ENCODE results near the gene ULK2.

- TF ChIP-seq MAX (IDR thresholded peaks at IDR 0.05): no peak
- TF ChIP-seq TCF12 (IDR thresholded peaks at IDR 0.05; ENCODE audit: low read depth): no peak
- no peak for TF ChIP-seq REST (IDR thresholded peaks at IDR 0.05; ENCODE audit: low read depth)
- no peak for TF ChIP-seq EP300 (IDR thresholded peaks at IDR 0.05; ENCODE audit: borderline replicate concordance)
- no peak for TF ChIP-seq EGR1 (IDR thresholded peaks at IDR 0.05)
- TF ChIP-seq YY1 (IDR thresholded peaks at IDR 0.05; ENCODE audit: low read depth): no peak
- no peak for TF ChIP-seq CEBPB (IDR thresholded peaks at IDR 0.05)
- no peak for TF ChIP-seq FOXM1 (IDR thresholded peaks at IDR 0.05; ENCODE audit: borderline replicate concordance, low read depth)
- TF ChIP-seq RAD21 (IDR thresholded peaks at IDR 0.05; ENCODE audit: low read depth): no peak
- TF ChIP-seq TAF1 (IDR thresholded peaks at IDR 0.05; ENCODE audit: low read depth): no peak
- no peak for TF ChIP-seq NFIC (IDR thresholded peaks at IDR 0.05)
- no peak for TF ChIP-seq CREB1 (IDR thresholded peaks at IDR 0.05; ENCODE audit: low read depth)
- no peak for TF ChIP-seq ZBTB7A (IDR thresholded peaks at IDR 0.05; ENCODE audit: low read depth)
- no peak for TF ChIP-seq USF1 (IDR thresholded peaks at IDR 0.05)
Measured at GRCh38 chr17:19915245-19915978, 47.7 kb upstream of the ULK2 start.

Measured in Ishikawa (cell line).